A549 (cell line): ENCODE measurements around the gene RARG. TPM values are rescaled to one million over a fixed set of nuclear protein-coding genes. Genes with fewer than 3 reads are reported as not detected.

Experiments
- ATAC-seq, 2 experiments: fragments of 200-7000 bp in 1 of 2; fragments of >200 bp in 1 of 2; cut with Nextera tagmentation in 1 of 2; cut with Tn5 transposase in 1 of 2; 3 replicates each; pipeline versions ENCODE4 v1.8.0 to v1.9.1; 2018 to 2020; ENCODE audit warnings: mild to moderate bottlenecking in 1 of 2, moderate library complexity in 1 of 2
- CTCF ChIA-PET: fragments of 300-600 bp; sonication (Branson Sonifier 250); formaldehyde crosslinking; extraction: SDS; loops from one replicate; lab custom pipeline; 2021; ENCODE audit warnings: antibody characterized with exemption, inconsistent platforms; lab: Yijun Ruan, JAX
- POLR2A ChIA-PET: fragments of 350-600 bp; formaldehyde crosslinking; extraction: SDS; loops from one replicate; lab custom pipeline; 2021; ENCODE audit warnings: antibody characterized with exemption, inconsistent platforms; lab: Yijun Ruan, JAX
- DNase-seq, 2 experiments: peaks; one replicate each; pipeline versions ENCODE4 v3.0.0 to v3.0.0-alpha.2; 2011 to 2016; ENCODE audit warnings: low read depth in 1 of 2, low spot score in 1 of 2
- FAIRE-seq: peaks from 2 replicates; lab custom pipeline; 2011; peaks lifted over from hg19 to GRCh38; lab: Jason Lieb, UNC
- H3K27ac ChIP-seq, 2 experiments: fragments of >200 bp; sonication (Bioruptor Twin); formaldehyde crosslinking; 3 replicates each; pipeline ENCODE4 v1.5.1; 2016 to 2017
- H3K4me1 ChIP-seq: fragments of >200 bp; sonication (Bioruptor Twin); formaldehyde crosslinking; 3 replicates; pipeline ENCODE4 v1.6.1; 2016
- H3K4me2 ChIP-seq: fragments of >200 bp; sonication (Bioruptor Twin); formaldehyde crosslinking; 3 replicates; pipeline ENCODE4 v1.6.1; 2016
- H3K4me3 ChIP-seq: fragments of >200 bp; sonication (Bioruptor Twin); formaldehyde crosslinking; 3 replicates; pipeline ENCODE4 v1.5.1; 2016
- H3K9me3 ChIP-seq: fragments of >200 bp; sonication (Bioruptor Twin); formaldehyde crosslinking; 3 replicates; pipeline ENCODE4 v1.6.1; 2016
- CBX8 ChIP-seq: fragments of 200-600 bp; sonication (generic); IDR thresholded peaks from 2 replicates; pipeline ENCODE4 v1.6.1; 2016
- CHD4 ChIP-seq: fragments of 200-600 bp; sonication (generic); IDR thresholded peaks from 2 replicates; pipeline ENCODE4 v1.6.1; 2016; ENCODE audit warnings: antibody characterized with exemption, mild to moderate bottlenecking, borderline replicate concordance
- FOSB ChIP-seq: fragments of 250-450 bp; sonication (Bioruptor Pico); IDR thresholded peaks from 2 replicates; pipeline ENCODE4 v1.5.0; 2020; ENCODE audit warnings: mild to moderate bottlenecking, moderate library complexity
- HDAC2 ChIP-seq: fragments of 200-600 bp; sonication (generic); IDR thresholded peaks from 2 replicates; pipeline ENCODE4 v1.6.1; 2016
- HOXB5 ChIP-seq: fragments of 250-450 bp; sonication (Bioruptor Pico); IDR thresholded peaks from 2 replicates; pipeline ENCODE4 v1.5.0; 2020; ENCODE audit warnings: mild to moderate bottlenecking, moderate library complexity
- JUN ChIP-seq, 2 experiments: fragments of >200 bp; sonication (Bioruptor Twin); formaldehyde crosslinking; IDR thresholded peaks; 2 replicates in 1 of 2; 3 replicates in 1 of 2; pipeline ENCODE4 v1.6.1; 2016 to 2017
- JUNB ChIP-seq: fragments of >200 bp; sonication (Bioruptor Twin); formaldehyde crosslinking; IDR thresholded peaks from 2 replicates; pipeline ENCODE4 v1.6.1; 2016
- KDM5A ChIP-seq: fragments of 200-600 bp; sonication (generic); IDR thresholded peaks from 2 replicates; pipeline ENCODE4 v1.6.1; 2016; ENCODE audit warnings: antibody characterized with exemption, mild to moderate bottlenecking
- NPAS2 ChIP-seq: fragments of 250-450 bp; sonication (Bioruptor Pico); IDR thresholded peaks from 2 replicates; pipeline ENCODE4 v1.8.0; 2022; ENCODE audit warnings: mild to moderate bottlenecking, moderate library complexity, borderline replicate concordance
- PHF8 ChIP-seq: fragments of 200-600 bp; sonication (generic); IDR thresholded peaks from 2 replicates; pipeline ENCODE4 v1.6.1; 2016; ENCODE audit warnings: low read depth, mild to moderate bottlenecking, antibody characterized with exemption, moderate library complexity, borderline replicate concordance
- RAD21 ChIP-seq, 2 experiments: fragments of >200 bp in 1 of 2; sonication (Bioruptor Twin) in 1 of 2; formaldehyde crosslinking in 1 of 2; IDR thresholded peaks in 1 of 2; conservative IDR thresholded peaks in 1 of 2; 2 replicates in 1 of 2; 3 replicates in 1 of 2; pipeline ENCODE4 v1.6.1; 2012 to 2018; ENCODE audit warnings: inconsistent platforms in 1 of 2
- RCOR1 ChIP-seq: fragments of 150-350 bp; IDR thresholded peaks from 2 replicates; pipeline ENCODE4 v1.6.1; 2014; ENCODE audit warnings: antibody characterized with exemption, low read length, low read depth
- RNF2 ChIP-seq: fragments of 200-600 bp; sonication (generic); IDR thresholded peaks from 2 replicates; pipeline ENCODE4 v1.6.1; 2016; ENCODE audit warnings: low read depth, mild to moderate bottlenecking, antibody characterized with exemption, moderate library complexity, borderline replicate concordance
- SMC3 ChIP-seq: fragments of >200 bp; sonication (Bioruptor Twin); formaldehyde crosslinking; IDR thresholded peaks from 3 replicates; pipeline ENCODE4 v1.6.1; 2018; ENCODE audit warnings: inconsistent platforms
- TP53 ChIP-seq: fragments of 250-450 bp; sonication (Bioruptor Pico); IDR thresholded peaks from 2 replicates; pipeline ENCODE4 v1.5.0; 2021; ENCODE audit warnings: mild to moderate bottlenecking, moderate library complexity
- WGBS: methylation state at CpG from one replicate; pipeline ENCODE4 v1.1.6; 2017; ENCODE audit errors: missing lambda C conversion rate; 5-methylcytosine and 5-hydroxymethylcytosine counted together
- polyA plus RNA-seq, 4 experiments: library from polyadenylated mRNA; depleted of rRNA in 3 of 4; stranded (reverse); fragments of >200 nt; fragmentation: RNase III in 1 of 4; extraction: RNeasy Plus Mini Kit Qiagen cat#74134 plus additional on column Dnase treatment in 1 of 4; gene quantifications; 2 replicates in 3 of 4; 3 replicates in 1 of 4; pipeline ENCODE4 v1.2.3, GENCODE V29; 2011 to 2017
- TF ChIP-seq, protein P1 (sequence below): fragments of >200 bp; sonication (Bioruptor Twin); formaldehyde crosslinking; IDR thresholded peaks from 3 replicates; pipeline ENCODE4 v1.5.1; 2016
- TF ChIP-seq, protein P2 (sequence below): fragments of >200 bp; sonication (Bioruptor Twin); formaldehyde crosslinking; IDR thresholded peaks from 3 replicates; pipeline ENCODE4 v1.6.1; 2016
- TF ChIP-seq, protein P3 (sequence below): fragments of 150-350 bp; IDR thresholded peaks from 2 replicates; pipeline ENCODE4 v1.6.1; 2014; ENCODE audit warnings: low read depth, mild to moderate bottlenecking, low read length
- TF ChIP-seq, protein P4 (sequence below): IDR thresholded peaks from 2 replicates; pipeline ENCODE4 v1.6.1; 2012
- TF ChIP-seq, protein P5 (sequence below): IDR thresholded peaks from 2 replicates; pipeline ENCODE4 v1.6.1; 2012
- TF ChIP-seq, protein P6 (sequence below): IDR thresholded peaks from 2 replicates; pipeline ENCODE4 v1.6.1; 2012; ENCODE audit warnings: low read depth, borderline replicate concordance

RARG gene
- polyA plus RNA-seq, 2 of the 4 experiments (the other 2 are of a cell fraction), result 15.6 to 17.2 TPM

DNA sequence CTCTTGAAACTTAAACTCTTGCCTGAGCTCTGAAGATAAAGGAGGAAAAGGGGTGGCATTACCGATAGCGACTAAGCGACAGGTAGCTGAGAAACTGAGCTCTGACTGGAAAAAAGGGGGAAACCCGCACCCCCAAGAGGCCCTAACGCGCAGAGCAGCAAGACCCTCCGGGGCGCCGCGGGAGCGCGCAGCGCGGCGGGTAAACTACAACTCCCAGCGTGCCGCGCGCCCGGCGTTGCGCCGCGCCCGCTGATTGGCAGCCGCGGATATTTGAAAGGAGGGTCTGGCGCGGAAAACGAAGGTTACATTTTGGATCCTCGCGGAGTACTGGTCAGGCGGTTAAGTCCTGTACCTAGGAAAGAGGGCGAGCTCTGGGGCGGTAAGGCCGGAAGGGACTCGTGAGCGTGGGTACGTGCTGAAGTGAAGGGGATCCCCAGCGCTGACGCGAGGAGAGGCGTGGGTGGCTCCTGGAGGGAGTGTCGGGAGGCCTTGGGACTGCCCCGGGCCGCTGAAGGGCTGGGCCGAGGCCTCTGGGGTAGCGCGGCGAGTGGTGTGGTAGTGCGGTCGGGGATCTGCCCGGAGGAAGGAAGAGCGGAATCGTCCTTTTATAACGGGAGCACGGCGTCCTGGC is 36.1 kb upstream of the RARG start, which contains the start of gene ESPL1:
TSS of gene ESPL1 (plus strand) at position 301 of the 631 bp plus-strand sequence. CDS start 468 bp downstream, outside the sequence.
- ChIA-PET CTCF (interaction anchor here (0.6 to 11.8 kb wide), 21 partner anchors 10 to 984 kb away, joined by 3 to 190 read pairs (median 5); partner anchors contain the start of gene AAAS), POLR2A (interaction anchor here (0.9 to 3.0 kb wide), 5 partner anchors 15 to 53 kb away, joined by 3 to 10 read pairs (median 5); partner anchors contain the start of genes AAAS and PFDN5)
- DNase-seq, result peak; percentile 82 to 92
- peak within 1 kb of the TSS; percentile 75 to 90 for H3K27ac ChIP-seq
- ATAC-seq, result peak; percentile 92 to 94
- H3K4me3 ChIP-seq, result peak within 1 kb of the TSS; percentile 65
- TF ChIP-seq, protein P1, sequence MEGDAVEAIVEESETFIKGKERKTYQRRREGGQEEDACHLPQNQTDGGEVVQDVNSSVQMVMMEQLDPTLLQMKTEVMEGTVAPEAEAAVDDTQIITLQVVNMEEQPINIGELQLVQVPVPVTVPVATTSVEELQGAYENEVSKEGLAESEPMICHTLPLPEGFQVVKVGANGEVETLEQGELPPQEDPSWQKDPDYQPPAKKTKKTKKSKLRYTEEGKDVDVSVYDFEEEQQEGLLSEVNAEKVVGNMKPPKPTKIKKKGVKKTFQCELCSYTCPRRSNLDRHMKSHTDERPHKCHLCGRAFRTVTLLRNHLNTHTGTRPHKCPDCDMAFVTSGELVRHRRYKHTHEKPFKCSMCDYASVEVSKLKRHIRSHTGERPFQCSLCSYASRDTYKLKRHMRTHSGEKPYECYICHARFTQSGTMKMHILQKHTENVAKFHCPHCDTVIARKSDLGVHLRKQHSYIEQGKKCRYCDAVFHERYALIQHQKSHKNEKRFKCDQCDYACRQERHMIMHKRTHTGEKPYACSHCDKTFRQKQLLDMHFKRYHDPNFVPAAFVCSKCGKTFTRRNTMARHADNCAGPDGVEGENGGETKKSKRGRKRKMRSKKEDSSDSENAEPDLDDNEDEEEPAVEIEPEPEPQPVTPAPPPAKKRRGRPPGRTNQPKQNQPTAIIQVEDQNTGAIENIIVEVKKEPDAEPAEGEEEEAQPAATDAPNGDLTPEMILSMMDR, result peak; percentile 21; the same call in 1 of the 3 replicates
- peak; percentile 62; the same call in 1 of the 2 replicates for TF ChIP-seq HDAC2
- TF ChIP-seq KDM5A, result peak; percentile 51; the same call in 1 of the 2 replicates
- TF ChIP-seq FOSB (CRISPR knock-in tag), result no peak
- peak; percentile 30; the same call in 1 of the 2 replicates for TF ChIP-seq PHF8
- no peak for TF ChIP-seq RNF2
- no peak for TF ChIP-seq HOXB5 (CRISPR knock-in tag)
- peak; percentile 44; the same call in 2 of the 3 replicates for TF ChIP-seq SMC3
- TF ChIP-seq, protein P2, sequence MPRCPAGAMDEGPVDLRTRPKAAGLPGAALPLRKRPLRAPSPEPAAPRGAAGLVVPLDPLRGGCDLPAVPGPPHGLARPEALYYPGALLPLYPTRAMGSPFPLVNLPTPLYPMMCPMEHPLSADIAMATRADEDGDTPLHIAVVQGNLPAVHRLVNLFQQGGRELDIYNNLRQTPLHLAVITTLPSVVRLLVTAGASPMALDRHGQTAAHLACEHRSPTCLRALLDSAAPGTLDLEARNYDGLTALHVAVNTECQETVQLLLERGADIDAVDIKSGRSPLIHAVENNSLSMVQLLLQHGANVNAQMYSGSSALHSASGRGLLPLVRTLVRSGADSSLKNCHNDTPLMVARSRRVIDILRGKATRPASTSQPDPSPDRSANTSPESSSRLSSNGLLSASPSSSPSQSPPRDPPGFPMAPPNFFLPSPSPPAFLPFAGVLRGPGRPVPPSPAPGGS, result no peak
- TF ChIP-seq, protein P3, sequence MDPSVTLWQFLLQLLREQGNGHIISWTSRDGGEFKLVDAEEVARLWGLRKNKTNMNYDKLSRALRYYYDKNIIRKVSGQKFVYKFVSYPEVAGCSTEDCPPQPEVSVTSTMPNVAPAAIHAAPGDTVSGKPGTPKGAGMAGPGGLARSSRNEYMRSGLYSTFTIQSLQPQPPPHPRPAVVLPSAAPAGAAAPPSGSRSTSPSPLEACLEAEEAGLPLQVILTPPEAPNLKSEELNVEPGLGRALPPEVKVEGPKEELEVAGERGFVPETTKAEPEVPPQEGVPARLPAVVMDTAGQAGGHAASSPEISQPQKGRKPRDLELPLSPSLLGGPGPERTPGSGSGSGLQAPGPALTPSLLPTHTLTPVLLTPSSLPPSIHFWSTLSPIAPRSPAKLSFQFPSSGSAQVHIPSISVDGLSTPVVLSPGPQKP, result no peak
- TF ChIP-seq, protein P4, sequence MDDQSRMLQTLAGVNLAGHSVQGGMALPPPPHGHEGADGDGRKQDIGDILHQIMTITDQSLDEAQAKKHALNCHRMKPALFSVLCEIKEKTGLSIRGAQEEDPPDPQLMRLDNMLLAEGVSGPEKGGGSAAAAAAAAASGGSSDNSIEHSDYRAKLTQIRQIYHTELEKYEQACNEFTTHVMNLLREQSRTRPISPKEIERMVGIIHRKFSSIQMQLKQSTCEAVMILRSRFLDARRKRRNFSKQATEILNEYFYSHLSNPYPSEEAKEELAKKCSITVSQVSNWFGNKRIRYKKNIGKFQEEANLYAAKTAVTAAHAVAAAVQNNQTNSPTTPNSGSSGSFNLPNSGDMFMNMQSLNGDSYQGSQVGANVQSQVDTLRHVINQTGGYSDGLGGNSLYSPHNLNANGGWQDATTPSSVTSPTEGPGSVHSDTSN, result peak; percentile 51; the same call in 1 of the 2 replicates
- no peak for TF ChIP-seq RCOR1
- peak; percentile 41 to 47; a peak in 3 of 5 replicates for TF ChIP-seq RAD21 (conservative IDR thresholded peaks at IDR 0.05 in 1 of 2, IDR thresholded peaks at IDR 0.05 in 1 of 2)
- no peak for TF ChIP-seq CHD4
- TF ChIP-seq, protein P5, sequence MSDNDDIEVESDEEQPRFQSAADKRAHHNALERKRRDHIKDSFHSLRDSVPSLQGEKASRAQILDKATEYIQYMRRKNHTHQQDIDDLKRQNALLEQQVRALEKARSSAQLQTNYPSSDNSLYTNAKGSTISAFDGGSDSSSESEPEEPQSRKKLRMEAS, result peak; percentile 71
- TF ChIP-seq JUN (IDR thresholded peaks at IDR 0.05), result peak in 1 of 2 experiments; percentile 58; a peak in 1 of 5 replicates
- no peak for TF ChIP-seq JUNB
- no peak for TF ChIP-seq CBX8
- TF ChIP-seq, protein P6, sequence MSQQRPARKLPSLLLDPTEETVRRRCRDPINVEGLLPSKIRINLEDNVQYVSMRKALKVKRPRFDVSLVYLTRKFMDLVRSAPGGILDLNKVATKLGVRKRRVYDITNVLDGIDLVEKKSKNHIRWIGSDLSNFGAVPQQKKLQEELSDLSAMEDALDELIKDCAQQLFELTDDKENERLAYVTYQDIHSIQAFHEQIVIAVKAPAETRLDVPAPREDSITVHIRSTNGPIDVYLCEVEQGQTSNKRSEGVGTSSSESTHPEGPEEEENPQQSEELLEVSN, result peak; percentile 44; the same call in 1 of the 2 replicates
- no peak for TF ChIP-seq TP53
- no peak for TF ChIP-seq NPAS2
- H3K4me1 ChIP-seq, result peaks cover 12% of the 10 kb centered on the region
- 2% methylated on average over 58 of the region's 58 CpGs for WGBS
- H3K4me2 ChIP-seq, result peak within 1 kb of the TSS; percentile 73
- H3K9me3 ChIP-seq, result no peaks in the 10 kb centered on the region
- no peak for FAIRE-seq
